ENCODE data around the gene BRINP3. TPM values are rescaled to one million over a fixed set of nuclear protein-coding genes. Genes with fewer than 3 reads are reported as not detected.

Gene BRINP3
- total RNA-seq, 2 donors from 2014 or later = not detected

GRCh38 chr1:190377294-190377693 is 100.4 kb downstream of the BRINP3 start:
- DNase-seq (ENCODE audit: low spot score in 2 of 2) (no peak), ATAC-seq (no peak)
- Mint-ChIP-seq H3K36me3 (no peaks in the 10 kb centered on the region), H3K9me3 (peaks cover 12 to 18% of the 10 kb centered on the region in 2 donors), H3K27ac (no peak overlapping the region)

DNA sequence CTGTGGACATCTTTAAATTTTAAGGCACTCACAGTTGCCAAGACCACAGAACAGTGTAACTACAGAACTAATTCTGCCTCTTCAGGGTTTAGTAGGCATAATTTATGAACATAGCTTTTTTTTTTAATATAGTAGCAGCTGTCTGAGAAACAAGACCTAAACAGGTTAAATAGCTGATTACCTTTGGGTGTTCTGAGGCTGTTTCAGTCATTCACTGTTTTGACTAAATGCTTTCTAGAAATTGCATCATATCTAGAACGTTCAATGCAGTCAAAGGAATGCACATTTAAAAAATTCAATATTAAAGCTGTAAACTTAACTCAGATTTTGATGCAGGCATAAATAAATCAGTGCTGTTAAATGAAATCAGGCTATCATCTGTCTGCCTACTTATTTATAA is 101.6 kb downstream of the BRINP3 start:
- no peak overlapping the region for H3K27ac Mint-ChIP-seq

GRCh38 chr1:190373705-190374336 is 103.8 kb downstream of the BRINP3 start:
- no peaks in the 10 kb centered on the region for H3K36me3 Mint-ChIP-seq
- DNase-seq (ENCODE audit: low spot score in 2 of 2) (no peak), ATAC-seq (no peak)
- no peak overlapping the region for H3K27ac Mint-ChIP-seq
- H3K9me3 Mint-ChIP-seq = peaks cover 1 to 2% of the 10 kb centered on the region in 2 donors

More for the DNA sequence above, 101.6 kb downstream of the BRINP3 start:
- Mint-ChIP-seq H3K36me3 (no peaks in the 10 kb centered on the region), H3K9me3 (peaks cover 9 to 13% of the 10 kb centered on the region in 2 donors)
- DNase-seq (ENCODE audit: low spot score in 2 of 2) = no peak
- no peak for ATAC-seq

DNA sequence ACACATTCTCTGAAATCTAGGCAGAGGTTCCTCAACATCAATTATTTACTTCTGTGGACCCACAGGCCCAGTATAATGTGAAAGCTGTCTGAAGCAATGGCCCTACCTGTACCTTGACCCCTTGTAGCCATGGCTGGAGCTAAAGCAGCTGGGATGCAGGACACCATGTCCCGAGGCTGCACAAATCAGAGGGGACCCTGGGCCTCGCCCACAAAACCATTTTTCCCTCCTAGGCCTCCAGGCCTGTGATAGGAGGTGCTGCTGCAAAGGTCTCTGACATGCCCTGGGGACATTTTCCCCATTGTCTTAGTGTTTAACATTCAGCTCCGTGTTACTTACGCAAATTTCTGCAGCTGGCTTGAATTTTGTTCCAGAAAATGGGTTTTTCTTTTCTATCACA is 110.5 kb downstream of the BRINP3 start:
- Mint-ChIP-seq H3K27ac (no peak overlapping the region), H3K9me3 (peaks cover 15 to 16% of the 10 kb centered on the region in 2 donors), H3K36me3 (peaks cover 8 to 12% of the 10 kb centered on the region in 2 donors)
- no peak for DNase-seq (ENCODE audit: low spot score in 2 of 2)
- no peak for ATAC-seq

GRCh38 chr1:190365283-190365682 is 112.4 kb downstream of the BRINP3 start:
- Mint-ChIP-seq H3K9me3 (peaks cover 21 to 22% of the 10 kb centered on the region in 2 donors), H3K36me3 (peaks cover 8 to 12% of the 10 kb centered on the region in 2 donors), H3K27ac (no peak overlapping the region)
- DNase-seq (ENCODE audit: low spot score in 2 of 2) (no peak), ATAC-seq (no peak)

DNA sequence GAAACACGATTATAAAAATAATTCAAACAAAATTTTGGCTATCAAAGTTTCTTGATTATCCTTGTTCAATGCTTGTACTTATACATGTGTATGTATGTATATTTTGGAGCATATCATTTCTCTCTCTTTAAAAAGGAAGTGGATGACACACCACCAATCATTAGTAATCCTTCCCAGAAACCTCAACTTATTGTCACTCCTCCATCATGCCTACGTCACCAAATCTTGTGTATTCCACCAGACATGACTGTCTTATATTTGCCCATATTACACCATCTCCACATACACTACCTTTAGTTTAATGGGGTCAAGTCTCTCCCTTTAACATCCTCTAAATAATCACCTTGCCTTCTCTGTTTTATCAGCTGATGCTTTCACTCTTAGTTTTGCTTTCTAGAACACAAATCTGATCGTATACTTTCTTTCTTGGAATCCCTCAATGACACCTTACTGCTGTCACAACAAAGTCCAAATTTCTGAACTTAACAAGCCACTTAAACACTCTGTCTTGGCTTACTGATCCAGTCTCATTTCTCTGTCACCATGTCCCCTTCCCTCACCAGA is 124.0 kb downstream of the BRINP3 start:
- H3K9me3 Mint-ChIP-seq = peaks cover 5 to 11% of the 10 kb centered on the region in 2 donors
- no peak overlapping the region for H3K27ac Mint-ChIP-seq
- DNase-seq (ENCODE audit: low spot score in 2 of 2) = no peak
- no peak for ATAC-seq
- H3K36me3 Mint-ChIP-seq = no peaks in the 10 kb centered on the region

- H3K9me3 Mint-ChIP-seq = peaks cover 0 to 14% of the 10 kb centered on the region in 2 donors
- DNase-seq (ENCODE audit: low spot score in 2 of 2) (no peak), ATAC-seq (no peak)
- no peaks in the 10 kb centered on the region for H3K36me3 Mint-ChIP-seq
- H3K27ac Mint-ChIP-seq = no peak overlapping the region
These were observed 133.2 kb downstream of the BRINP3 start for GRCh38 chr1:190344454-190344853.

GRCh38 chr1:190338829-190339228 is 138.8 kb downstream of the BRINP3 start:
- H3K9me3 Mint-ChIP-seq = peaks cover 0 to 24% of the 10 kb centered on the region in 2 donors
- DNase-seq (ENCODE audit: low spot score in 2 of 2) = no peak
- H3K36me3 Mint-ChIP-seq = no peaks in the 10 kb centered on the region
- no peak overlapping the region for H3K27ac Mint-ChIP-seq
- no peak for ATAC-seq

DNA sequence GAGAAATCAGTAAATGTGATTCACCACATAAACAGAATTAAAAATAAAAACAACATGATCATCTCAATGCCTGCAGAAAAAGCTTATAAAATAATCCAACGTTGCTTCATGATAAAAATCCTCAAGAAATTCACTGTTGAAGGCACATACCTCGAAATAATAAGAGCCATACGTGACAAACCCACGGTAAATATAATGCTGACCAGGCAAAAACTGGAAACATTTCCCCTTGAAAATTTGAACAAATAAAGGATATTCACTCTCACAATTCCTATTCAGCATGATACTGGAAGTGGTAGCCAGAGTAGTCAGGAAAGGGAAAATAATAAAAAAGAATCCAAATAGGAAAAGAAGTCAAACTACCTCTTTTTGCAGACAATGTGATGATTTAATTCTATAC is 148.8 kb downstream of the BRINP3 start:
- H3K36me3 Mint-ChIP-seq = peaks cover 0 to 9% of the 10 kb centered on the region in 2 donors
- peaks cover 13 to 17% of the 10 kb centered on the region in 2 donors for H3K9me3 Mint-ChIP-seq
- DNase-seq (ENCODE audit: low spot score in 2 of 2) (no peak), ATAC-seq (no peak)
- no peak overlapping the region for H3K27ac Mint-ChIP-seq

GRCh38 chr1:190328361-190328760 is 149.3 kb downstream of the BRINP3 start:
- Mint-ChIP-seq H3K36me3 (peaks cover 0 to 9% of the 10 kb centered on the region in 2 donors), H3K9me3 (peaks cover 13 to 17% of the 10 kb centered on the region in 2 donors), H3K27ac (no peak overlapping the region)
- DNase-seq (ENCODE audit: low spot score in 2 of 2) = no peak
- ATAC-seq = no peak

DNA sequence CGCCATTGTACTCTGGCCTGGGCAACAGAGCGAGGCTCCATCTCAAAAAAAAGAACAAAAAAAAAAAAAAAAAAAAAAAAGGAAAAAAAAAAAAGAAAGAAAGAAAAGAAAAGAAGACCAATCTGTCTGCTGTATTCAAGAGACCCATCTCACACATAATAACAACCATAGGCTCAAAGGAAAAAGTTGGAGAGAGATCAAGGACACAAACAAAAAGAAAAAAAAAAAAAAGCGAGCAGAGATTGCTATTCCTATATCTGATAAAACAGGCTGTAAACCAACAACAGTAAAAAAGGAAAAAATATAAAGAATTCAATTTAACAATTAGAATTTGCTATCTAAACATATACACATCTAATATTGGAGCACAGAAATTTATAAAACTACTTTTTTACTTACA is 150.4 kb downstream of the BRINP3 start:
- H3K9me3 Mint-ChIP-seq = peaks cover 13 to 18% of the 10 kb centered on the region in 2 donors

DNA sequence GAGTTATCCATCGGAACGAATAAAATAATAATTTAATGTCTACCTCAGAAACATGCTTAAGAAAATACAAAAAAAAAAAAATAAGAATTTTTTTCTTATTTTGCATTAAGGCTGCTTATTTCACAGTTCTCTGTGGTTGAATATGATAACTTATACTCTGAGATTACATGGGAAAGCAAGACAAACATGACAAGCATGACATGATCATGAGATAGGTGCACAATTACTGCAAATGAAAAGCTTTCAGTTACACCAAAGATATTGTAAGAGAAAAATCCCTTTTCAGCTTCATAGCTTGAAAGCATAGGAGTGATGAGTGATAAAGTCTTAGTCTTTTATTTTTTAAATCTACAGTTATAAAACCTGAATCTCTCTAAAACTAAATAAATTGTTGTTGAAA is 154.1 kb downstream of the BRINP3 start:
- peaks cover 0 to 9% of the 10 kb centered on the region in 2 donors for H3K36me3 Mint-ChIP-seq
- no peak for DNase-seq (ENCODE audit: low spot score in 2 of 2)
- H3K9me3 Mint-ChIP-seq = peaks cover 8 to 15% of the 10 kb centered on the region in 2 donors
- H3K27ac Mint-ChIP-seq = no peak overlapping the region
- no peak for ATAC-seq

More for the DNA sequence above, 150.4 kb downstream of the BRINP3 start:
- no peak overlapping the region for H3K27ac Mint-ChIP-seq
- ATAC-seq (no peak), DNase-seq (ENCODE audit: low spot score in 2 of 2) (no peak)
- H3K36me3 Mint-ChIP-seq = peaks cover 0 to 9% of the 10 kb centered on the region in 2 donors

DNA sequence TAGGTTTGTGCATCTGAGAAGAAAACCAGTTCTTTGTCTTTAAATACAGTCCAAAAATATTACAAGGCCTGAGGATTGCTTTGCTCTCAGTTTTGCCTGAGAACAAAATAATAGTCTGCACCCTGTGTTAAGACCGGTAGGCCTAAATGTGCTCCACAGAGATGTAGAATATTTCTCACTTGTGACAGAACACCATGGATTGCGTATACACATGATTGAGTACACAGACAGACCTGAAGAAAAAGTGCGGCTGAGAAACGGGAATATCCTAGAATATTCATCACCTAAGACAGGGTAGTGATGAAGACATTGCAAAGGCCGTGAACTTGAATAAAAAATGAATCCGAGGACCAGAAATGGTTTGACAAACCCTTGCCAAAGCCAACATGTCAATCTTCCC is 155.4 kb downstream of the BRINP3 start:
- peaks cover 5 to 15% of the 10 kb centered on the region in 2 donors for H3K9me3 Mint-ChIP-seq
- ATAC-seq (no peak), DNase-seq (ENCODE audit: low spot score in 2 of 2) (no peak)
- no peak overlapping the region for H3K27ac Mint-ChIP-seq
- peaks cover 0 to 4% of the 10 kb centered on the region in 2 donors for H3K36me3 Mint-ChIP-seq

DNA sequence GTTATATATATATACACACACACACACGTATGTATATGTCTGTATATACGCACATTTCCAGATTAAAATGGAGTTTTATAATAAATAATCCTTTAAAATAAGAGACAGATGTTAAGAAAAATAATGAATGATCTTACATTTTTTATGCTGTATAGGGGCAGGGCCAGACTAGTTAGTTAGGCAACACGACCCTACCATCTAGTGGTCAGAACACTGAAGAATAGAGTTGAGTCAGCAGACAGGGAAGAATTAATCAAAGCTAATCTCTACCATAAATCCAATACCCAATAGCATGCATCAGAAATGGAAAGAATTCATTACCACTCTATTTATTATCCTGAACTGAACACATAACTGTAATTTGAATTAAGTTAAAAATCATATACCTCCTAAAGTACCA is 156.7 kb downstream of the BRINP3 start:
- ATAC-seq = no peak
- DNase-seq (ENCODE audit: low spot score in 2 of 2) = no peak
- Mint-ChIP-seq H3K27ac (no peak overlapping the region), H3K36me3 (no peaks in the 10 kb centered on the region), H3K9me3 (peaks cover 0 to 9% of the 10 kb centered on the region in 2 donors)

DNA sequence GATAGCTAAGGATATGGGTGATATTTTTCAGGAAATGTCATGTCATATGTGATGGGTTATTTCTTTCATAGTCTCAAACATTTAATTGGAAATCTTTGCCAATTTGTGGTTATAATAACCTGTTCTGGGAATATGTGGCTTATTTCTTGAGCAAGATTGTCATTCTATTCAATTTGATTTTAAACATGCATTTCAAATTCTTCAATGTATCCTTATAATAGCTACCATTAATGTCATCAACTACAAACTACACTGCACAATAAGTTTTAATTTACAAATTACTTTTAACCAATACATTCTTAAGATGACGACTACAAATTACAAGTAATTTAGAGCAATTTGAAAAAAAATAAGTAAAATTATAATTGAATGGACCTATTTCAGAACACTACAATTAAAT is 164.9 kb downstream of the BRINP3 start:
- no peak overlapping the region for H3K27ac Mint-ChIP-seq
- peaks cover 9 to 17% of the 10 kb centered on the region in 2 donors for H3K9me3 Mint-ChIP-seq
- H3K36me3 Mint-ChIP-seq = no peaks in the 10 kb centered on the region
- ATAC-seq (no peak), DNase-seq (ENCODE audit: low spot score in 2 of 2) (no peak)

- Mint-ChIP-seq H3K9me3 (peaks cover 10 to 12% of the 10 kb centered on the region in 2 donors), H3K36me3 (peaks cover 5% of the 10 kb centered on the region in 2 donors), H3K27ac (no peak overlapping the region)
- DNase-seq (ENCODE audit: low spot score in 2 of 2) (no peak), ATAC-seq (no peak)
These were observed 174.2 kb downstream of the BRINP3 start for GRCh38 chr1:190303501-190303900.

GRCh38 chr1:190296453-190296852 is 181.2 kb downstream of the BRINP3 start:
- DNase-seq (ENCODE audit: low spot score in 2 of 2) = no peak
- peaks cover 5% of the 10 kb centered on the region in 2 donors for H3K36me3 Mint-ChIP-seq
- no peak for ATAC-seq
- no peak overlapping the region for H3K27ac Mint-ChIP-seq
- H3K9me3 Mint-ChIP-seq = peaks cover 13% of the 10 kb centered on the region in 2 donors

DNA sequence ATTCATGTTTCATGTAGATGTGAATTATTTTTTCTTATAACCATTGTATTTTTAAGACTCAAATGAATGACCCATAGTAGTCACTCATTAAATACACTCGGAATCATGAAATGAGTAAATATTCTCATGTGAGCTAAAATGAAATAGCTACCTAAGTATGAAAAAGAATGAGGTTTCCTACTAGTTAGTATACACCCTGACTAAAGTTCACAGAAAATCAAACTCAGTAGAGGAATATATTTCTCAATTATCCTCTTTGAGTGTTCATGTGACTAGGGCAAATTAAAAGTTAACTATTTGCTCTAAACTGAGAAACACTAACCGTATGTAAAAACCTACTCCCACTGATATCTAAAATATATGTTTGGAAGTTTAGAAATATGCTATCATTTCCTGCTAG is 187.8 kb downstream of the BRINP3 start:
- no peak overlapping the region for H3K27ac Mint-ChIP-seq
- H3K36me3 Mint-ChIP-seq = no peaks in the 10 kb centered on the region
- ATAC-seq = no peak

More for the DNA sequence above, 187.8 kb downstream of the BRINP3 start:
- H3K9me3 Mint-ChIP-seq = peaks cover 8 to 11% of the 10 kb centered on the region in 2 donors
- DNase-seq (ENCODE audit: low spot score in 2 of 2) = no peak
